NCI-H2171 treated with DMSO at 0.1 percent for 48 hours (cell line): ENCODE measurements around the gene CNGA2.

Source experiments
- DNase-seq: peaks from one replicate; lab custom pipeline; 2025; lab: John Stamatoyannopoulos, UW

The CNGA2 gene

DNA sequence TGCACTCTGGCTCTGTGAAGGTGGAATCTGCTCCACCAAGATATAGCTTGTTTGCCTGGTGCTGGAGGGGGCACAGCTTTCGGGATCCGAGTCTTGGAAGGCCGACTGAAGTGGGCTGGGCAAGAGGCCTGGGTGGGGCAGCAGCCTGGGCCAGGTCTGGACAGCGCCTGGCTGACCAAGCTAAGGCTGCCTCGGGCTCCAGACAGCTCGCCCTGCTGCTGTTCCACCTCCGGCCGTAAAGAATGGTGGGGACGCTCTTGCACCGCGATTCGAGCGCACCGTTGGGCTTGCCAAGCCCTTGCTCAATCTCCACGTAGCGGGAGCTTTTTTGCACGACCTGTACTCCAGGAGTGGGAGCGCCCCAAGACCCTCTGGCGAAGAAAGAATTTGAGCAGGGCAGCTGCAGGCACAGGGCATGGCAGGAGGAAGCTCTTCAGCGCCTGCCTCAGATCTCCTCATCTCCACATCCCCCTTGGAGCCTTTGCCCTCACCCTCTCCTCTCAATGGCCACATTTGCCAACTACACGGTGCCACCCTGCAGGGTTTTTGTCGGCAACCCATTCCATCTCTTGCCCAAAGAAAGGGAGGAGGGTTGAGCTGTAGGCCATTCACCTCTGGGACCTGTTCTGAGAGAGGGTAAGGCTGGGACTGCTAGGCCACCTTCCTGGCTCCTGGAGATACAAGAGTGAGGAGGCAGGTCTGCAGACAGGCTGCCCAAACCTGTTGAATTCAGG is 18.9 kb downstream of the CNGA2 start:
- peak; percentile 26 for DNase-seq

DNA sequence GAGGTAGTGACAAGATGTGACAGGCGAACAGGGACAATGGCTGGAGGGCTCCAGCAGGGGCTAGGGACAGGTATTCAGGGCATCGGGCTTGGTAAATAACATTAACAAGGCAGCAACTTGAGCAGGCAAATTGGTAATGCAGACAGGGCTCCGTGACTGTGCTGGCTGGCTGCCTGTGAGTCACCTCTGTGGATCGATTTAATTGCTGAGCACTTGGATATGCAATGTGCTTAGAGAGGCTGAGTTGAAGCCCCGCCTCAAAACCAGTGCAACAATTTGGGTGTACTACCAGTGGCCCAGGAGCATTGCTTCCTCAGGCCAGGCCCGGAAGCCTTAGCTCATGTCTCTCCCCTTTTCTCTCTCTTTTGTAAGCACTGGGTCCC is 19.5 kb downstream of the CNGA2 start:
- peak; percentile 63 for DNase-seq

DNA sequence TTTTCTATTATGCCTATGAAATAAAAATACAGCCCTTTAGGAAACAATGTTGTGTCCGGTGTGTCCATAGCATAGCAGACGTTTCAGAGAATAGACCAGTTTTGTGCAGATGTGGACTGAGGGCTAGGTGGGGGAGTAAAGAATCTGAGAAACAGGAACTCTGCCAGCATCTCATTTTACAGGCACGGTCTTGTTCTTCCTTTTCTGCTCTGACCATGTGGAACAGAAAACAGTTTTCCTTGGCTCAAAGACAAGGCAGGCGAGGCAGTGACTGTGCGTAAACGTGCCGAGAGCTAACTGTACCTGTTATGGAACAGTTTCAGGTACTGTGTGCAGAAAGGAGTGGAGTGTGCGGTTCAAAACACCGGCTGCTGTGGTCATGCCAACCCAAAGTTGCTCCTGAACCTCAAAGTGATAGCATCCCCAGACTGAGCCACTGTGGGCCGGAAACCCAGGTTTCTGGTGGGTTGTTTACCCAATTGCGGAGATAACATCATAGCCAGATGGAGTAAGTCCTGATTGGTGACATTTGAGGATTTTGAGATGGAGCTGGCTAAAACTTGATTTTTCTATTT is 20.2 kb downstream of the CNGA2 start:
- peak; percentile 42 for DNase-seq

DNA sequence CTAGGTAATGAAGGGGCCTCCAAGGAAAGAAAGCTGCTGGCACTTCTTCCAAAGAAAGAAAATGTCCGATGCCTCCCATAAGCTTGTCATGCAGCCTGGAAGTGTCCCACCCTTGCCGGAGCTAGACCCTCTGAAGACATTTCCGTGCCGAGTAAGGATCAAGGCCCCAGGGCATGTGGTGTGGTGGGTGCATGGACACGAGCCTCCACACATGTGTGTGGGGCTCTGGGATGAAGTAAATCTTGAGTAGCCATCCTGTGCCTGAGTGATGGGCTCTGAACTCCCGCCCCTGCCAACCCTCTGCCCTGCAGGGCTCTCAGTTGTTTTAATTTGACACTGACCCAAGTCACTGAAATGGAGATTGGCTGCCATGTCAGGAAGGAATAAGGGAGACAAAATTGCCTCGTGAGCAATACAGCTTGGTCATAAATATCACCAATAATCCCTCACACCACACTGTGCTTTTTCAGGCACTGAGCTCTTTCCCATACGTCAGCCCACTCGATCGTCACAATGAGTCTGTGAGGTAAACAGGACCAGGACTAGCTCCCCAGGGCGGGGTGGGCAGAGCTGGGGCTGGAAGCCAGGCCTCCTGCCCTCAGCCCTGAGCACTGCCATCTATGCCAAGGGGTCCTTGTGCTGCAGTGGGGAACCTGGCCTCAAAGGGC is 24.6 kb downstream of the CNGA2 start:
- DNase-seq = no peak

GRCh38 chrX:151762802-151763201 is 28.3 kb downstream of the CNGA2 start:
- DNase-seq = no peak

DNA sequence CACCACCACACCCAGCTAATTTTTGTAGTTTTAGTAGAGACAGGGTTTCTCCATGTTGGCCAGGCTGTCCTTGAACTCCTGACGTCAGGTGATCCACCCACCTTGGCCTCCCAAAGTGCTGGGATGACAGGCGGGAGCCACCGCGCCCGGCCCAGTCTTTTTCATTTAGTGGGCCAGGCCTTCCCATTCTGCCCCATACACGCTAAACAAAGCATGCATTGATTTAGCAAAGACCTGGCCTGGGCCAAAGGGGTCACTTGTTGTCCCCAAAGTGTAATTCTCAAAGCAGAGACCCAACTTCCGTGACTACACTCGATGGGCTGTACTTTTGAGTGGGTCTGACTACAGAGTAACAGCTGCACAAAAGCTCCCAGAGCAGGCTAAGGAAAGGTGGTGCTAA is 29.2 kb downstream of the CNGA2 start:
- no peak for DNase-seq

DNA sequence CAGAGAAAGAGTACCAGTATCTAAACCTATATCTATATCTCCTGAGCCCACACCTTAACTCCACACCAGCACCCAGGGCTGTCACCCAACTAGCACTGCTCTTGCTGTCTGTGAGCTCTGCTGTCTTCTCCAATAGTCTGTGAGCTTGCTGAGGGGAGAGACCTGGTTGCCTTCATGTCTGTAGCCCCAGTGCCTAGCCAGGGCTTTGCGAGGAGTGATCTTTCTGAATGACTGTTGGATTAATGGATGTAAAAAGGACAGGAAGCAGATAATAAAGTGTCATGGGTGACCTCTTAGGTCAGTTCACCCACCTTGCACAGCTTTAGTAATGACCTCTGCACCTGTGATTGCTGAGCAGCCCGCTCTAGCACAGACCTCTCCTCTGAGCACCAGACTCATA is 30.5 kb downstream of the CNGA2 start:
- no peak for DNase-seq

DNA sequence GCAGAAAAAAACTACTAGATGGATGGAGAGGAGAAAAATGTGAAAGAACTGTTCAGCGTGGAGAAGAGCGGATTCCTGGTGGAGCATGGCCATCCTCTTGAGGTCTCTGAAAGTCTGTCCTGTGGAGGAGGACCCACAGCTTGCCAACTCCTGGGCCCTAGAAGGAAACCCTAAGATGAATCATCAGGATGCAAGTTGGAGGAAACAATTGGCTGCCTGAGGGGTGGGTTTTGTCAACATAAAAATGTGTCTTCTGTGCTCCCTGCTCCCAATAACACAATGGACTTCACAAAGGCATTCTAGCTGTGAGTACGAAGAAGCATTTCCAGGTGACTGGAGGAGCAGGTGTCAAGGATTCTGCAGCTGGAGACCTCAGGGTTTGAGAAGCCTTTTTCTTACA is 37.2 kb downstream of the CNGA2 start:
- DNase-seq = no peak

GRCh38 chrX:151773434-151773833 is 38.9 kb downstream of the CNGA2 start:
- DNase-seq = no peak

DNA sequence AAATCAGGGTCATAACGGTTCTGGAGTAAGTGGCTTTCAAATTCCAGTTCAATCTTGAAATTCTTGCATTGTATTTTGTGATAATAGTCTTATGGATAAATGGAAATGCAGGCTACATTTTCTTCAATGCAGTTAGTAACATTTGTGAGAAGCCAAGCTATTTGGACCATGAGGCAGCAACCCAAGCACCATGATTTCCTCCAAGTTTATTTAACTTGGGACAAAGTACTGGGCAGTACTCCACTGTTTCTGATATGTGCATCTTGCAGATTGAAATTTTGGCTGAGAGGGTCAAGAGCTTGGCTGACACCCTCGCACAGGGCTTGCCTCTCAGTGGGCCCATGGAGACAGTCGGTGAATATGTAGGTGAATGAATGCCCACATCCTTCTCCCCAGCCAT is 39.9 kb downstream of the CNGA2 start:
- DNase-seq = no peak

DNA sequence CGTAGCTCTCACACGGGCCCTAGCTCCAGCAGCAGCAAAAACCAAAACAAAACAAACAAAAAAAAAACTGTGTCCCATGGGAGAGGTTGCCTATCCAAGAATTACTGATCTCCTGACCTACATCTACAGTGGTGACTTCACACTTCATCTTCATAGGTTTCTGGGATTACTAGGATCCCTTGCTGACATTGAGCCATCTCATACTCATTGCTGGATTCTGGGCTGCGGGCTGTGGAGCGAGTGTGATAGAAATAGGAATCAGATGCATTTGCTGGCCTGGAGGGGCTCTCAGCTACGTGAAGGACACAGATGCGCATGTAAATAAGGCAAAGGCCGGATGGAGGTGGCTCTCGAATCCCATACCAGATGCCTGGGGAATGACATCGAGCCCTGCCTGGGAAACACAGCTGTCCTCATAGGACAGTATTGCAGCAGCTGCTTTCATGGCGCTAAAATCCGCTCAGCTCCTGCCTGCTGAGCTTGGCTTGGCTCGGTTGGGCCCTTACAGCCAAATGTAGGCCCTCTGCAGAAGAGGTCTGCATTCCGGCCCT is 41.7 kb downstream of the CNGA2 start:
- DNase-seq = no peak

DNA sequence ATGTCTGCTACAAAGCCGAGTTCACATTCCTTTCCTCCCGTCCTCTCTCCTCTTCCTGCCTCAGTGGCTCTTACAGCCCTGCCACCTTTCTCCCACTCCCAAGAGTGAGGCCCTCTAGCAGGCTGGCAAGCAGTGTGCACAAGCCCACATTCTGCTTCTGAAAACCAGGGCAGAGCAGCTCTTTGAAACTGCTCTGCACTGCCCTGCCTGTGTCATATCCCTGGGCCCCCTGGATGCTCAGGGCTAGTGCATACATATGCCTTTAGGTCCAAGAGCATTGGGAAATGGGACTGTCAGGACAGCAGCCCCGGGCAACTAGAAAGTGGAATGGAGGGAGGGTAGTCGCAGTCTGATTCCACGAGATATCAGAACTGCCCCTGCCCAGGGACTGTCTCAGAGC is 42.4 kb downstream of the CNGA2 start:
- DNase-seq = no peak

- DNase-seq = no peak
These were observed 44.7 kb downstream of the CNGA2 start for GRCh38 chrX:151779258-151779657.

GRCh38 chrX:151780621-151781020 is 46.1 kb downstream of the CNGA2 start:
- no peak for DNase-seq

DNA sequence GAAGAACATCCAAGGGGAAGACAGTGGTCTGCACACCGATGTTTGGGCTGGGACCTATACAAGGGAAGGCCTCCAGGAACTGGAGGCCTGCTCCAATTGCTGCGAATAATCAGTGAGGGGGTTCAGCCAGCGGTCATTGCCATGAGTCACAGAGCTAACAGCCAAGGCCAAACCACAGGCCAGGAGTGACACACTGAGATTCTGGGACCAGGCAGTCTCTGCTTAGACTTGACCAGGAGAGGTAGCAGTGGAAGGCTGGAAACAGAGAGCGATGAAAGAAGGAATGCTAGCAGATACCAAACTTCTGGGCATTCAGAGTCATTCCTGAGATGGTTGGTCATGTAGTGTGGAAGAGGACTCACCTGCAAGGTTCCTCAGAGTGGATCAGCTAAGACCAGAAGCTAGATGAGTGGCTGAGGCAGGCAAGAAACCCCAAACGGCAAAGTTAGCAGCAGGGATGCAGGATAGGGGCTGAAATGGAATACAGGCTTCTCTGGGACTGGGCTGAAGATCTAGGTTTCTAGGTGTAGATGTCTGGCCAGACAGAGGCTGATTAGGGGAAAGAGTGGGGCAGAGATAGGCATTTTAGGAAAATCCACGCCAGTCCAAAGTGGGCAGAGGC is 54.7 kb downstream of the CNGA2 start:
- DNase-seq = no peak

DNA sequence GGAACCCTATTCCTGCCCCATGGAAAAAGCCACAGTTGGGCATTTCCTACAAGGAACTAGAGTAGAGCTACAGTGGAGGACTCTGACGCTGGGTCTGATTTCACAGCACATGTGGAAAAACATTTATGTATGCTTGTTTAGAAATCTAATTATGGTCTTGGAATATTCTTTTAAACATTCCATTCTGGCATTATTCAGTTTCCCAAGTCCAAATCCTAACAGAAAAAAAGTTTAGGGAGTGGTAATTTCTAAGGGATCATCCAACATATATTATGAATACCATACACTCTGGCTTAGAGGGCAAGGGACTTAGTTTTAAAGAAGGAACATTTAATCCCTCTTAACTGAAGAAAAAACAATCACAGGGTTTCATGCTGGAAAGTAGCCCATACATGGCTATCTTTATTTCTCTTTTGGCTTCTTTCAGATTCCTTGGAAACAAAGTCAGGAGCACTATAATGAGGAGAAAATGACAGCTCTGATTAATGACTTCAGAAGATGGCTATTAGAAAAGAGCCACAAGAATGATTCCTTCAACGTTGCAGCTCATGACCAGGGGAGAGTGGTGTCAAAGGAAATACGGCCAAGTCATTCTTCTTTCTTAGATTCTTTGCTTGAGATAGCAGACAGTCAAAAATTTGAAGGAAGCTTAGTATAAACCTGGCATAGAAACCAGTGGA is 56.1 kb downstream of the CNGA2 start:
- no peak for DNase-seq

GRCh38 chrX:151791961-151792360 is 57.4 kb downstream of the CNGA2 start:
- DNase-seq = no peak

DNA sequence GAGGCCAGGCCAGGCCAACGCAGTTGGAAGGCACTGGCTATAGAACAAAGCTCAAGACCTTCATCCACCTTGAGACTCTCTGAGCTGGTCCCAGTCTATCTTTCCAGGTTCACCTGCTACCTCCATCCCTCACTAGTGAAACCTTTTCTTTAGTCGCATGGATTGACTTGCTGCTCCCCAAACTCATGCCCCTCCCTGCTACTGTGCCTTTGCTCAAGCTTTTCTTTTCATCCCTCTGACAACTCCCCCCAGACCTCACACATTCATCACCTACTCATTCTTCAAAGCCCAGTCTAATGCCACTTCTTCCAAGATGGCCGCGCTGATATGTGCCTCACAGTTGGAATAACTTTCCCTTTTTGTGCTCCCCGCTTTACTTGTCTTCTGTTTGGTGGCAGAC is 58.0 kb downstream of the CNGA2 start:
- no peak for DNase-seq

- no peak for DNase-seq
These were observed 59.3 kb downstream of the CNGA2 start for GRCh38 chrX:151793886-151794285.
